NCI-H1930 (cell line): Measurements from ENCODE around the gene FARS2.

ENCODE experiments used
- DNase-seq, 2 experiments: peaks; one replicate each; lab custom pipeline; 2025; lab: John Stamatoyannopoulos, UW

Gene FARS2

DNA sequence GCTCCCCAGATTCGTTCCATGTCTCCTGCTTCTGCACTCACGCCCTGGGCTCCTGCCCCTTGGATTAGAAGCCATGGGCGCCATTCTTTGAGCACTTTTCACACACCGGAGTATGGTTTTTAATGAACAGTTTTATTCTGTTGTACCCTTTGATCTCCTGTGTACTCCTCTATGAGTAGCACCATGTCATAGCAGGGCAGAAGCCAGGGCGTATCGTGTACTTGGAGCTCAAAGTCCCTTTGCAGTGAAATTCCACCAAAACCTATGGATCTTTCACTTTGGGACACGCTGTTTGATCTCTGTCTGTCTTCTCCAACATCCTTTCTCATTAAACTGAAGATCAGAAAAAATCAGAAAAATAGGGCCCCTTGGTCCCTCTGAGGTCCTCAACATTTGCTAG, 470.1 kb downstream of the FARS2 start:
- DNase-seq = no peak

DNA sequence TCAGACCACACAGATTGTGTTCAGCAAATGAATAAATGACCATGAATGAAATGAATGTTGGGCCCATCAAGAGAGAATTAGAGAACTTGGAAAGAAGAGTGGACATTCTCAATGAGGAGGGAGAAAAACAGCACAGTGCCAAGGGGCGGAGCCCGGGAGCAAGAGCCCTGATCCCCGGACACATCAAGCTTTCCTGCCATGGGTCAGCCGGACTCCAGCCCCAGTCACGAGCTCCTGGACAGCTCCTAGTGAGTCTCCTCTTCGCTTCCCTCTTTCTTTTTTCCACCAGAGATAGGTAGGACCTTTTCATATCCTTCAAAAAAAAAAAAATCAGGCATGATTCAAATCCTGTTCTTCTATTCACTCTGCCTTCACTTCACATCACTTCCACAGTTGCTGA, 471.2 kb downstream of the FARS2 start:
- DNase-seq = no peak

DNA sequence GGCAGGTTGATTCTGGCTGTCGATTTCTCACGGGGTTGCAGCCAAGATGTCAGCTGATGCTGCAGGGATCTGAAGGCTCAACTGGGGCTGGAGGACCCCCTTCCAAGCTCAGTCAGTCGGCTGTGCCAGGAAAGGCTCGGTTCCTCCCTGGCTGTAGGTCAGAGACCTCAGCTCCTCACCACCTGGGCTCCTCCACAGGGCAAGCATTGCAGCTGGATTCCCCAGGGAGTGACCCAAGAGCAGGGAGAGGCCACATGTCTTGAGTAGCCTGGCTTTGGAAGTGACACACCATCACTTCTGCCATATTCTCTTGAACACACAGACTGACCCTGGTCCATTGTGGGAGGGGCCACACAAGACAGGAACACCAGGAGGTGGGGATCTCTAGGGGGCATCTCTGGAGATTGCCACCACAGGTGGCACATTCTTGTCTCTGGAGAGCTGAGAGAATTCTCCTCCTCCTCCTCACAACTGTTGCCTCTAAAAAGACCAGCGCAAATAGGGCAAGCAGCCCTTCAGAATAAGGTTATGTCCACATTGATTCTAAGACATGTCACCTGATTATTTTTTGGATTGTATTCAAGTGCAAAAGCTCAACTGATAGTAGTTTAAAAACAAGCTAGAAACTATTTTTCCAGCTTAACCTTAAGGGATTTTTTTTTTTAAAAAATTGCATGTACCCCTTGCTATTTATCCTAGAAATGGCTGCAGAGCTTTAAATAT, 474.9 kb downstream of the FARS2 start:
- no peak for DNase-seq

DNA sequence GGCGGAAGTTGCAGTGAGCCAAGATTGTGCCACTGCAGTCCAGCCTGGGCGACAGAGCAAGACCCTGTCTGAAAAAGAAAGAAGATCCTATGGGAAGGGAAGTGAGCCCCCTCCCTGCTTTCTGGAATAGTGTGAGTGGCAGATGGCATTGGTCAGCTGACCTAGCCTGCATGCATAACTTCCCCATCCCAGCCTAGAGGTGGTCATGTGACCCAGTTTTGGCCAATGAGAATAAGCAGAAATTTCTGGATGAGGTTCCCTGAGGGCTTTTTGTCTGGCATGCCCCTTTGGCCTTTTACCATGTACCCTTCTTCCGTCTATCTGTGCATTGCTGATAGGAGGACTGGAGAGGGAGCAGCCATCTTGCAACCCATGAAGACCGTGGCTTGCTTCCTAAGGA, 476.1 kb downstream of the FARS2 start:
- DNase-seq = no peak

DNA sequence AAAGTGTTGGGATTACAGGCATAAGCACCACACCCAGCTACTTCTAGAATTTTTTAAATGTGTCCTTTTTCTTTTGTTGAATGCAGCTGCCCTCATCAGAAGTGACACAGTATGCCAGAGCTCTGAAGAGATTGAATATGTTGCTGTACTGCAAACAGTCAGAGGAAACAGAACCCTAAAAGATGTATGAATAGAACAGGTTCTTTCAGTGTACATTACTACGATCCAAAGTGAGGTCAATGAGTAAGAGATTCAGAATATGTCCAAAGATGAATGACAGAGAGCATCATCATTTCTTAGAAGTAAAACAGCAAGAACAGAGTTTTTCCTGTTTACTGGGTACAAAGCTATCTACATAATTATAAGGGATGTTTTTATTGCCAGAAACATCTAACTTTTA, 476.9 kb downstream of the FARS2 start:
- DNase-seq = no peak

DNA sequence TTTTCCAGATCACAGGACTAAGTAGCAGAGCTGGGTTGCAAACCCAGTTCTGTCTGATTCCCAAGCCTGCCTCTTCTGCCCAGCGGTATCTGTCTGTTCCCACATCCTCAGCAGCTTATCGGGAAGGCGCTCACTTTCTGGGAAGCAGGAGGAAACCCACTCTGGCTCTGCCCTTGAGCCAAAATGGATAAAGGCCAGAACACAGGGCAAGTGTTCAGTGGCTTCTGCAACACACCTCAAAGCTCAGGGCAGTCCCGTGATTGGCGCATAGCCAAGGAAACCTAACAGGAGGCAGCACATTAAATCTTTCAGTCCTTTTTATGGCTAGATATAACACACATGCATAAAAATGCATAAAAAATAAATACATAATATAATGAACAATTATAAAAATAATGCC, 483.2 kb downstream of the FARS2 start:
- DNase-seq = no peak

DNA sequence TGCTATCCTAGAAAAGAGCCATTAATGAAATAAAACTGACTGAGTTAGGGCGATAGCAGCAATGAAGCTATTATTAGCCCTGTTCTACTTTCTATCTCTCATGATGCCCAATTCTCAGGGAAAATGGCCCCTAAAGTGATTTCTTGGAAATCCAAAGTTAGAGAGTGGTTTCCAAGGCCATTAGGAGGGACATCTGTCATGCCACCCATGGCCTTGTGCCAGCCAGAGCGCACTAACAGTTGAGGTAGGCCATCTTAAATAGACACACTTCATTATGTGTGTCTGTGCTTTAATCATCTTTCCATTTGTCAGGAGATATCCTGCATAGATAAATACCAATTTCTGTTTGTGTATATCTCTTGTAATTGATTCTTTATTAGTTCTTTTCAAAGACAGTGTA, 483.8 kb downstream of the FARS2 start:
- DNase-seq = no peak

DNA sequence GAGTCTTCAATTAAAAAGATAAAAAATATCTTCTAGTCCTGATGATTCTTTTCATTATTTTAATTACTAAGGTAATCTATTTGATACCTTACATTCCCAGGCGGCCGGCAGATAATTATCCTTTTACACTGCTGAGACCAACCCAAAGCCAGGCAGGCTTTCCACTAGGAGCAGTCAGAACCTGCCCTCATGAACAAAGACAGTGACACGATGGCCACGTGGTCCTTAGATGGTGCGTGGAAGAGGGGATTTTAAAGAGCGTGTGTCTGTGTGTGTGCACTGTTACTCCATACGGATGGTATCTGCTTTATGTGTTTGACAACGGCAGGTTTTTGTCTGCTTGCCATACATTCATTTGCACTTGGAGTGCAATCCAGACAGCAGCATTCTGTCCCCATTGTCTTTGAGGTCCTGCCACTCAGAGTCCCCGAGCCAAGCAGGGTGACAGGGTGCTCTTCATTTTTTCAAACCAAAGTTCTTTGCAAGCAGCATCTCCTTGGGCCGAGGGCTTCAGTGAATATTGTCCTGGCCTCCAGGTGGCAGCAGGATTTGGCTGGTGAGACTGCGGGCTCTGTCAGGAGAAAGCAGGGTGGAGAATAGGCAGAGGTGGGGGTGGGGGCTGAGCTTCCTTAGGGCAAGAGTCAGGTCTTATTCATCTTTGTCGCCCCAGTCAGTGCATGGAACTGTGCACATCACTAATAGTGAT, 484.9 kb downstream of the FARS2 start:
- no peak for DNase-seq

DNA sequence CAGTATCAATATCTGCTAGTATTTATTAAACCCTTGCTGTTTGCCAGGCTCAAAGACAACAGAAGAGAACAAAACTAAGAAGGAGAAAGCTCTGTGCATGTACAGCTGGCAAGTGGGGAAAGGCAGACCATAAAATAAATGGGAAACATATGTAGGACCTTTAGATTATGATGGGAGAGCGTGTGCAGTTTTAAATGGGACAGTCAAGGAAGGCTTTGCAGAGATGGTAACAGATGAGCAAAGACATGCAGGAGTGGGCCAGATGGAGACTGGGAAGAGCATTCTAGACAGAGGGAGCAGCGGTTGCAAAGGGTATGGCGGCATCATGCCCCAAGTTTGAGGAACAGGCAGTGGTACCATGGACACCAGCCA, 485.4 kb downstream of the FARS2 start:
- no peak for DNase-seq

DNA sequence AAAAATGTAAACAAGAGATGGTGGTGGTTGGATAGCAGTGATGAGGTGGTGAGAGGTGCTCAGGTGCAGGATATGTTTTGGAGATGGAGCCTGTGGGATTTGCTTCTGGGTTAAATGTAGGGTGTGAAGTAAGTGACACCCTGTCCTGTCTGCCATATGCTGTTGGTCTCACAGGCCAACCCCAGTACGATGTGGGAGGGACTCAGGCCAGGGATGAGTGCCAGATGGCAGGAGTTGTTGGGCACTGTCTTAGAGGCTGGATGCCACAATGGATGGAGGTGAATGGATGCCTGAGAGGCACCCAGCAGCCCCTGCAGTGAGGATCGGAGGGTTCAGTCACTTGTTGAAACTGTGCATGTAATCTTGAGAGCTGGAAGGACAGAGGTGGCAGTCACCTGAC, 486.1 kb downstream of the FARS2 start:
- DNase-seq = no peak

DNA sequence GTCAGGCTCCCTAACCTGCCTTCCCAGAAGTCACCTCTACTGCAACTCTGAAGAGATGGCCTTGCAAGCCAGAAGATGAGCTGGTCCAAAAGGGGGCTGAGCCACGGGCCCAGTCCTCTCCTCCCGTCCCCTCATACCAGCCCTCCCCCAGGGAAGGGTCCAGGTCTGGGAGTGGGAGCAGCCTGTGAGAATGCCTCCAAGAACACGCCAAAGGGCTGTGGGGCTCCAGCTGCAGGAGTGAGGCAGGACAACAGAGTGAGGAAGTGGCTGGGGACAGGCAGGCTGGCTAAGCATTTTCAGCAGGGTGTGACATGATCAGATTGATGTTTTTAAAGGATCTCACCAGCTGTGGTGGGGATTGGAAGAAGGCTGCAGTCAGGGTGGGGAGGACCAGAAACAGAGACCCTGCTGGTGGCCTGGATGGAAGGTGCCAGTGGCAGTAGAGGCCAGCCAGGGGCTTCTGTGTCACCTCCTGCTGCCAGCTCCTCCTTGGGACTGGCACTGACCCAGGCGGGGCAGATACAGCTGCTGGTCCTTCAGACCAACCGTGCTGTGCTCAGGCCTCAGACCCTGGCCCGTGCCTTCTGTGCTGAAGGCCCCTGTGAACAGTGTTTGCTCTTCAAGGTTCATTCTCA, 487.8 kb downstream of the FARS2 start:
- no peak for DNase-seq

DNA sequence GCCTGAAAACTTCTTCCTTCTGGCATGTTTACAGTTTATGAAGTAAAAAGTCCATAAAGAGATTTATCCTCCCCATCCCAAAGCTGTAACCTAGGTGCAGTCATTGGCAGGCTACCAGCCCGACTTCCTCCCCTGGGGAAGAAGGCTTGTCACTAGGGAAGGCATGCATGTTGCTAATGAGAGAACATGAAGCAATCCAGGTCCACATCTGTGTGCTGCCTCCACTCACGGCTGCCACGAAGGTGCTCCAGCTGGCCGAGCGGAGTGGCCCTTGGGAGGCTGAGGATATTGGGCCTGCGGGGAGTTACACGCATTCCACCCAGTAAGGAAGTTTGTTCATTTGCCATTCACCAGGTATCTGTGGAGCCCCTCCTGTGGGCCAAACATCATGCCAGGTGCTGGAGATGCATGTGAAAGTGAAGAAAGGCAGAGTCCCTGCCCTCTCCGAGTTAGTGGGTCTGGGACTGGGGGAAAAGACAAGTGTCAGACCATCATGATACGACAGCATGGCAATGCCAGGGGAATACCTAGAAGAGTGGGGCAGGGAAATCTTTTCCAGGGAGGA, 488.4 kb downstream of the FARS2 start:
- no peak for DNase-seq

DNA sequence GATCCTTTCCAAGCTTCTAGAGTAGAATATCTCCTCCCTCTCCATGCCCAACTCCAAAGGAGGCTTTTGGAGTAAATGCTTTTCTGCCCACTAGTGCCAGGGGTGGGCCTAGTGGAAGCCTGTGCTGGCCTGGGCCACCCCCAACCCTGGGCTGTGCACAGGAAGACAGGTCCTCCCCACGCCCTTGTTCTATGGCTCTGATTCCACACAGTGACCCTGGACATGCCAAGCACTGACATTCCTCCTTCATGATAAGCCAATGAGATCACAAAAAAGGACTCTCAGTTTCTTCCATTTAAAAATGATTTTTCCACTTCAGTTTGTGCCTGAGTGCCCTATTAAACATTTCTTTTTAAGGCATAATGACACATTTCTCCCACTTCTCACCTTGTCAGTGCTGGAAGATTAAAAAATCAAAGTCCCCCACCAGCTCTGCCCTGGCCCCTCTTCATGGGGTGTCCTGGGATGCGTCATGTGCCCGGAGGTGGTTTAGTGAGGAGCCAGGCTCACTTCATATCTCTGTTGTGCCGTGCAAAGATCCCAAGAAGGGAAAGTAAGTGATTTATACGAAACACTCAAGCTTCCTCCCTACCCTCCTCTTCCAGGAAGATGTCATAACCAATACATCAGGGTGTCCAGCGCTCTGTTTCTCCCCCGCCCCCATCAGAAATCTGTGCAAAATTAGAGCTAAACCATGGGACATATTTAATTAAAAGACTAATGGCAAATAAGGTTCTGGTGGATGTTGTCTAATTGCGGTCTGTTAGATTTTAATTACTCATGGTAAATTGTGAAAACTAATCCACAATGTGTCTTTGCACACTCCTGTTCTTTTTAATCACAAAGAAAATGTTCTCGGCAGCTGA, 490.4 kb downstream of the FARS2 start:
- no peak for DNase-seq

DNA sequence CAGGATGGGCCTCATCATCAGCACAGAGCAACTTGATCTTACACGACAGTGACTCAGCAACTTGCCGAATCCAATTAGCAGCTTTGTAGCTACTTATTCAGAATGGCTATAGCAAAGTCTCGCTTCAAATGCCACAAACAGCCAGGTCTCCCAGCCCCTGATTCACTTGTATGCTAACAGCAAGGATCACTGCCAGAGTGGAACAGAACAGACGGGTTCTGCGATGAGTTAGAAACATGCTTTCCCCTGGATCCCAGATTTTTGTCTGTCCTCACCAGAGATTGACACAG, 491.0 kb downstream of the FARS2 start:
- DNase-seq = no peak

DNA sequence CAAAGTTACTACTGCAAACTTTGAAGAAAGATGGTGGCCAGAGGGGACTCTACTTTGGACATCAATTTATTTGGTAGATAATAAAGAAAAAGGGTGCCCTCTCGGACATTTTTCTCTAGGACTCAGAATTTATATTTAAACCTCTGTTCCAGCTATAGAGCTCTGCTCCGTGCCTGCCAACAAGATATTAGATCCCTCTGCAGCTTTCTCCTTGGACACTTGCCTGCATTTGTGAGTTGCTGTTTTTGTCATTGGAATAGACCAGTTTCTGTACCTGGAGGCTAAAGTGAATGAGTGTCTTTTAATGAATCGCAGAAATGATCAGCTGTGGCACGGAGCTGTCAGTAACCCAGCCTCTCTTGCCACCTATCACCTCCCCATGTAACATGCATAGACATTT, 491.9 kb downstream of the FARS2 start:
- no peak for DNase-seq

DNA sequence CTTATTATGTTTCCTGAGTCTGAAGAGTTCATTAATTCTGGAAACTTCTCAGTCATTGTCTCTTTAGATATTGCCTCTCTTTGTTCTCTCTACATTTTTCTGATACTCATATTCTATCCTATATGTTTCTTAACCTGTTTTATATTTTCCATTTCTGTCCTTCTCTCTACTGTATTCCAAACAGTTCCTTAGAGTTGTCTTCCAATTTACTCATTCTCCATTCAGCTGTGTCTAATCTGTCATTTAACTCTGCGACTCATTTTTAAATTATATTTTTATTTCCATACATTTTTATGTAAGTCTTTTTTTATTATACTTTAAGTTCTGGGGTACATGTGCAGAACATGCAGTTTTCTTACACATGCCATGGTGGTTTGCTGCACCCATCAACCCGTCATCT, 493.6 kb downstream of the FARS2 start:
- no peak for DNase-seq

DNA sequence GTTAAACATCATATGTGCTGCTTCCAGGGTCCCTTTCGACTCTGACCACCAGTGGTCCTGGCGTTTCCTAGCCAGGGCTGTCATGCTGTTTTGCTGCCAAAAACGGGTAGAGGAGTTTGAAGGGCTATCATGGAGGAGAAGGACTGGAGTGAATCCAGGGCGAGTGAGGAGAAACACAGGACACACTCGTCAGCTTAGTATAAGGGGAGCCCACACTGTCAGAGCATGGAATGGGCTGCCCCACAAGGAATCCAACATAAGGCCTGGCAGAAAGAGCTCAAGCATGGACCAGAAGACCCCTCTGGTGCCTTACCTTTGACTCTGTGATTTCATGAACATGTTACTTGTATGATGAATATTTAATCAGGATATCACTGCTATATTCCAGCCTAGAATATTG, 498.3 kb downstream of the FARS2 start:
- no peak for DNase-seq

DNA sequence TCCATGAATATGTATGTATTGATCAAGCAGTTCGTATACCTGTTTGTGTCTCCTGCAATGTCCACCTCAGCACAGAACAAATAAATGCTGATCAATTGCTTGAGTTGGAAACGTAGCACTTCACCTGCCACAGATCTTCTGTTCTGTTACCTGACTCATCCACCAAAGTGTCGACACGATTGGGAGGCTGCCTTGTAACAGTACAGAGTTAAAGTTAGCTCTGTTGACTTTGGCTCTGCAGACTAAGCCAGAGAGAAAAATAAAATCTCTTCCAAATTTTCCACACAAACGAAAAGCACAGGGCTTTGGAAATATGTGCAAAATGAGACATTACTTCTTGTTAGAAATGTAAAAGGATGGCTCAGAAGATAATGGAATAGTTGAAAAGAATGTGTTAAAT, 500.1 kb downstream of the FARS2 start:
- DNase-seq = no peak

DNA sequence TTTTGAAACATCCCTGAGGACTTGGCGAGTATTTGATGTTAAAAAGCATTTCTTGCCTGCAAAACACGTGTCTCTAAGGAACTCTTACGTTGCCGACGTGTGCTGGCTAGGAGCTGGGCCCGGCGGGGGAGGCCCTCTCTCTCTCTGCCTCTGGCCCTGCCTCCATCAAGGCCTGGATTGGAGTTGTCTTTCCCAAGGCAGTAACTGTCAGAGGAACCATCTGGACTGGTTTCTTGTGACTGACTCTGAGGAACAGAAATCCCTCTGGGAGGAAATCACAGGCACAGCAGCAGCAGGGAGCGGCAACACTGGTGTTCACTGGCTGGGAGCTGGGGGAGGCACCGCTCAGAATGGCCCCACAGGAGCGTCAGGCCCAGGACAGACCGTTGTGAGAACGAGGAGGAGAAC, 501.3 kb downstream of the FARS2 start:
- no peak for DNase-seq

DNA sequence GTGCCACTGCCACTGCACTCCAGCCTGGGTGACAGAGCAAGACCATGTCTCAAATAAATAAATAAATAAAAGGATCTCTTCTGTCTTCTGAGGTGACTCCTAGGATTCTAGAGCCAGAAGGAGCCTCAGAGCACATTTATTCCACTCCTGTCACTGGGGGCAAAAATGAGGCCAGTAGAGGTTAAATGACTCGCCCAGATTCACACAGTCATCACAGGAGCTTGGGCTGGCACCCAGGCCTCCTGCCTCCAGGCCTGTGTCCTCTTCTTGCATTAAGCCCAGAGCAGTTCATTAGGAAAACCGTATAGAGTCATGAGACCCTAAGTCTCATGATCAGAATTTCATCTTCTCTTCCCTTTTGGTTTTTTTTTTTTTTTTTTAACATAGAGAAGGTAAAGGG, 502.1 kb downstream of the FARS2 start:
- no peak for DNase-seq

DNA sequence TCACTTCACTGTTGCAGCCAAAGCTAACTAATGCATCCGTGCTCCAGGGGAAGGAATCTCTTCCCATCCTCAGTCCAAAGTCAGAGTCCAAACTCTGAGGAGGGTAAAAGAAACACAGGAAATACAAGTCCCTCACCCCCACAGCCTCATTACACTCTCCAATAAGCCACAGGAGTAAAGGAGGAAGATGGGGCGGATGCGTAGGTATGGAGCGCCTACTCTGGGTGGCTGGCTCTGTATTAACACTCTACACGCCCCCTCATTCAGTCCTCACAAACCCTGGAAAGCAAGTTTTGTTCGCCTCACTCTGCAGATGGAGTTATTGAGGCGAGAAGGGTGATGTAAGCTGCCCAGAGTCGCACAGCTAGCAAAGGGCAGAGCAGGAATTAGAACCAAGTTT, 502.6 kb downstream of the FARS2 start:
- no peak for DNase-seq

DNA sequence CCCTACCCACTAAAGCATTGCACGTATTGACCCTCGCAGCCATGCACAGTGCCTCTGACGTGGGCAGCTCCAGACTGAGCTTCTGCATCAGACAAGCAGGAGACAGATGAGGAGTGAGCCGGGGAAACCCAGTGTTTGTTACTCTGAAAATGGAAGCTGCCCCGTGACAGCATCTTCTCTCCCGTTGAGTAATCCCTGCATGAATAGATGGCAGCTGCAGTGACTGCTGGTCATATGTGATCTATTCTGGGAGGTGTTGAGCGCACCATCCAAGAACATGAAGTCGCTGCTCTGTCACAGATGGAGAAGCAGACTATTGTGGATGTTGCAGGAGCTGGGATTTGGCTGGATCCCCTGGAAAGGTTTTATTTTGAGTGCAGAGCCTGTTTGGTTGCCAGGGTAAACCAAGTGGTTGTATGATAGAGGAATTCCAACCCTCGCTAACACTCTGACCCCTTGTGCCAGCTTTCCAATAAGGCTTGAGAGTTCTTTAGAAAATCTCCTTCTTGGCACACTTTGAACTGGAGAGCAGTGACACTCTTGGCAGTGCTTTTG, 503.2 kb downstream of the FARS2 start:
- no peak for DNase-seq
